GM12878 (cell line): ENCODE data around the gene NISCH. TPM values are rescaled to one million over a fixed set of nuclear protein-coding genes. Genes with fewer than 3 reads are reported as not detected.

Experiments used
- ATAC-seq: fragments of 200-7000 bp; cut with Tn5 transposase; 3 replicates; pipeline ENCODE4 v1.9.1; 2020; ENCODE audit warnings: mild to moderate bottlenecking, moderate library complexity
- BruUV-seq: library from RNA; stranded (reverse); fragments of 400-500 nt; replicated peaks from 2 replicates; lab custom pipeline; 2021; lab: Mats Ljungman, UMichigan
- CTCF ChIA-PET: fragments of 300-600 bp; sonication (Branson Sonifier 250); formaldehyde crosslinking; extraction: SDS; loops from one replicate; lab custom pipeline; 2021; ENCODE audit warnings: inconsistent platforms; lab: Yijun Ruan, JAX
- POLR2A ChIA-PET: fragments of 350-600 bp; formaldehyde crosslinking; extraction: SDS; loops from one replicate; lab custom pipeline; 2021; ENCODE audit warnings: inconsistent platforms; lab: Charles Lee
- RAD21 ChIA-PET: fragments of 300-600 bp; sonication (Branson Sonifier 250); formaldehyde crosslinking; loops from one replicate; lab custom pipeline; 2023; ENCODE audit warnings: antibody characterized with exemption; ENCODE audit not compliant: unreplicated experiment; lab: Charles Lee
- SMC1A ChIA-PET: fragments of 300-600 bp; sonication (Branson Sonifier 250); formaldehyde crosslinking; loops from one replicate; lab custom pipeline; 2023; ENCODE audit not compliant: unreplicated experiment, uncharacterized antibody; lab: Charles Lee
- DNase-seq: peaks from one replicate; pipeline ENCODE4 v3.0.0-alpha.2; 2011; ENCODE audit warnings: low read depth, low spot score
- FAIRE-seq: peaks from 3 replicates; lab custom pipeline; 2011; peaks lifted over from hg19 to GRCh38; lab: Jason Lieb, UNC
- H2AFZ ChIP-seq: 2 replicates; pipeline ENCODE4 v1.6.0; 2011; ENCODE audit warnings: low read depth, low read length, control low read depth; ENCODE audit not compliant: control insufficient read depth
- H3K27ac ChIP-seq: 2 replicates; pipeline ENCODE4 v1.5.1; 2011; ENCODE audit warnings: control low read depth; ENCODE audit not compliant: control insufficient read depth, insufficient read depth
- H3K27me3 ChIP-seq, 2 experiments: replicated peaks in 1 of 2; 2 replicates each; pipeline versions ENCODE4 v1.6.0 to v1.6.1; 2011; ENCODE audit warnings: low read length in 1 of 2; ENCODE audit not compliant: control insufficient read depth in 2 of 2, insufficient read depth in 2 of 2
- H3K36me3 ChIP-seq, 2 experiments: 2 replicates each; pipeline ENCODE4 v1.5.1; 2011; ENCODE audit warnings: low read length in 1 of 2; ENCODE audit not compliant: control insufficient read depth in 2 of 2, insufficient read depth in 2 of 2
- H3K4me1 ChIP-seq: 2 replicates; pipeline ENCODE4 v1.6.1; 2011; ENCODE audit warnings: mild to moderate bottlenecking, low read length, moderate library complexity, mixed read lengths; ENCODE audit not compliant: control insufficient read depth, insufficient read depth
- H3K4me2 ChIP-seq: 2 replicates; pipeline ENCODE4 v1.6.0; 2011; ENCODE audit warnings: control low read depth; ENCODE audit not compliant: control insufficient read depth, insufficient read depth
- H3K4me3 ChIP-seq: fragments of 200-600 bp; sonication (generic); 2 replicates; pipeline ENCODE4 v1.5.1; 2016
- H3K79me2 ChIP-seq: 2 replicates; pipeline ENCODE4 v1.6.0; 2011; ENCODE audit warnings: low read length; ENCODE audit not compliant: control insufficient read depth, insufficient read depth
- H3K9ac ChIP-seq: 2 replicates; pipeline ENCODE4 v1.8.0; 2011; ENCODE audit warnings: low read length, control low read depth, mixed read lengths; ENCODE audit not compliant: control insufficient read depth, insufficient read depth
- H3K9me3 ChIP-seq: replicated peaks from 3 replicates; pipeline ENCODE4 v1.5.1; 2011; ENCODE audit warnings: mild to moderate bottlenecking, low read length; ENCODE audit not compliant: control insufficient read depth, insufficient read depth
- H4K20me1 ChIP-seq: 2 replicates; pipeline ENCODE4 v1.6.0; 2011; ENCODE audit not compliant: control insufficient read depth, insufficient read depth
- ATF7 ChIP-seq: fragments of 450-650 bp; IDR thresholded peaks from 2 replicates; pipeline ENCODE4 v1.6.1; 2016; ENCODE audit warnings: low read depth, mild to moderate bottlenecking
- CBX3 ChIP-seq: fragments of 200-600 bp; sonication (generic); IDR thresholded peaks from 2 replicates; pipeline ENCODE4 v1.6.1; 2016; ENCODE audit warnings: low read depth, borderline replicate concordance
- CHD4 ChIP-seq: fragments of 200-600 bp; sonication (generic); IDR thresholded peaks from 2 replicates; pipeline ENCODE4 v1.6.1; 2016; ENCODE audit warnings: mild to moderate bottlenecking
- ESRRA ChIP-seq: IDR thresholded peaks from 2 replicates; pipeline ENCODE4 v1.6.1; 2012; ENCODE audit warnings: mild to moderate bottlenecking, low read length, improper control_type of control experiment
- HDAC2 ChIP-seq: fragments of 200-600 bp; sonication (generic); IDR thresholded peaks from 2 replicates; pipeline ENCODE4 v1.6.1; 2017
- JUND ChIP-seq: IDR thresholded peaks from 2 replicates; pipeline ENCODE4 v1.6.1; 2012; ENCODE audit warnings: low read depth, mild to moderate bottlenecking, low read length, improper control_type of control experiment, moderate library complexity
- PAX5 ChIP-seq: IDR thresholded peaks from 2 replicates; pipeline ENCODE4 v1.6.1; 2011; ENCODE audit warnings: low read depth, low read length, borderline replicate concordance
- PRDM15 ChIP-seq: fragments of 450-650 bp; formaldehyde crosslinking; IDR thresholded peaks from 2 replicates; pipeline ENCODE4 v1.4.0; 2020; ENCODE audit warnings: mild to moderate bottlenecking, moderate library complexity
- STAT1 ChIP-seq: fragments of 450-650 bp; conservative IDR thresholded peaks from 2 replicates; pipeline ENCODE4 v1.6.1; 2014; ENCODE audit warnings: antibody characterized with exemption, mild to moderate bottlenecking
- ZBTB4 ChIP-seq: fragments of 450-650 bp; formaldehyde crosslinking; IDR thresholded peaks from 2 replicates; pipeline ENCODE4 v1.4.0; 2022; ENCODE audit warnings: mild to moderate bottlenecking, moderate library complexity
- WGBS: methylation state at CpG from one replicate; pipeline ENCODE4 v1.1.6; 2016; ENCODE audit warnings: low lambda C conversion rate; ENCODE audit not compliant: insufficient replicate concordance, insufficient coverage; ENCODE audit errors: missing lambda C conversion rate; 5-methylcytosine and 5-hydroxymethylcytosine counted together
- in situ Hi-C: fragments of 300-500 bp; cut with MboI; formaldehyde crosslinking; loops from 9 replicates; pipeline ENCODE4 v1.14.3; 2018; ENCODE audit warnings: mixed read lengths
- intact Hi-C: fragments of 100-400 bp; cut with micrococcal nuclease; formaldehyde crosslinking; loops from one replicate; pipeline ENCODE4 v1.14.2; 2022; ENCODE audit not compliant: unreplicated experiment
- polyA plus RNA-seq, 11 experiments: library from polyadenylated mRNA; depleted of rRNA in 4 of 11; unstranded in 6 of 11; stranded (reverse) in 5 of 11; fragments of >200 nt; fragmentation: Nextera tagmentation in 4 of 11; fragmentation: Illumina TruSeq in 1 of 11; extraction: Ambion mirVana in 4 of 11; extraction: Trizol in 1 of 11; gene quantifications; 1 replicate in 1 of 11; 2 replicates in 10 of 11; pipeline versions ENCODE4 v1.2.1 to v1.2.3, GENCODE V29; 2011 to 2016; ENCODE audit warnings: inconsistent platforms in 2 of 11, missing spikeins in 2 of 11, low read depth in 1 of 11
- total RNA-seq, 4 experiments: library from RNA; depleted of rRNA in 3 of 4; stranded (reverse); fragments of >200 nt in 3 of 4; fragmentation: Illumina TruSeq in 1 of 4; extraction: Trizol in 1 of 4; gene quantifications; 2 replicates each; pipeline versions ENCODE4 v1.2.1 to v1.2.3, GENCODE V29; 2013 to 2021
- TF ChIP-seq, protein P1 (sequence below): fragments of 450-650 bp; IDR thresholded peaks from 2 replicates; pipeline ENCODE4 v1.6.1; 2014; ENCODE audit warnings: mild to moderate bottlenecking
- TF ChIP-seq, protein P2 (sequence below): IDR thresholded peaks from 2 replicates; pipeline ENCODE4 v1.6.1; 2012; ENCODE audit warnings: low read length, inconsistent platforms

NISCH gene
- total and polyA plus RNA-seq, 10 of the 15 experiments (the other 5 are each of a cell fraction or from before 2014, with no cell fraction given), result 0.76 to 52.5 (median 24.6) TPM

- TF ChIP-seq CBX3, result no peak
- TF ChIP-seq CHD4, result no peak
These were observed 1.4 kb downstream of the NISCH start (continued) for GRCh38 chr3:52456800-52457183.

DNA sequence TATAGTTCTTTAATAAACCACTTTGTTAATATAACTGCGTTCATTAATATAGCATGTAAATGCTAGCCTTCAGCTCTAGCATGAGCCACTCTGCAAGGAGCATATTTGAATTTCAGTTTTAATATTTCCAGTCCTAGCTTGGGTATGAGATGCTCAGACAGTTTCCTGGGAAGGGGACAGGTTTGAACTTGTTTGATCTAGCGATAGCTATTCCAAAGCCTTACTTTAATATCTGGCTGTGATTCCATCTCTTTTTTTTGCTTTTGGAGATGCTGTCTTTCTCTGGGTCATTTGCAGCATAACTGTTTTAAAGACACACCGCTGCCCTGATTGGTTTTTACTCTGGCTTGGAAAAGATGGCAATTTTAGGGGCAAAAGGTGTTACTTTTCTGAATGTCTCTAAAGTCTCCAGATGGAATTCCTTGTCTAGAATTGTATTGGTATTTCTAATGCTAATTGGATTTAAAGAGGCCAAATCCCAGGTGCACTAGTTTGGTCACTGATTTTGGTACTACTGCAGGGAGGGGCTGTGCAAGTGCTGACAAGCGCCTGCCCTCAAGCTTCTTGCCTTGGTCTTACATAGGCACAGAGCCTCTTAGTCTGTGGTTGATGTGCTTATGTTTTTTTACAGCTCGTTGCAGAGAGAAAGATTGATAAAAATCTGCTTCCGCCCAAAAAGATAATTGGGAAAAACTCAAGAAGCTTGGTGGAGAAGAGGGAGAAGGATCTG is 2.8 kb downstream of the NISCH start:
- no peak overlapping the region for H3K9ac ChIP-seq
- CTCF ChIA-PET, result interaction anchor here (1.0 to 5.1 kb wide), 7 partner anchors 11 to 119 kb away, joined by 3 to 34 read pairs (median 5); partner anchors contain the start of gene SEMA3G
- in situ Hi-C loops, result no loop called here
- BruUV-seq, result no TSS peak
- no peak overlapping the region for H3K4me3 ChIP-seq
- H3K27ac ChIP-seq, result 0 out of 2 replicates have a peak overlapping the region, but pooled peaks have one; percentile 20
- SMC1A ChIA-PET, result interaction anchor here (0.7 to 2.0 kb wide), 5 partner anchors 10 to 275 kb away, joined by 3 to 6 read pairs (median 3); partner anchors contain the start of gene SEMA3G
- ATAC-seq (no peak), FAIRE-seq (no peak), DNase-seq (no peak)
- no peaks in the 10 kb centered on the region for H3K9me3 ChIP-seq
- WGBS, result 81% methylated on average over 6 of the region's 6 CpGs
- no peak overlapping the region for H2AFZ ChIP-seq
- peaks cover 36% of the 10 kb centered on the region for H3K4me1 ChIP-seq
- intact Hi-C loops, result loop anchor here (5.0 to 10.0 kb wide), 2 partner anchors 79 to 227 kb away; partner anchors contain the start of genes GNL3, PBRM1 and UQCC5
- H3K27me3 ChIP-seq, result no peaks in the 10 kb centered on the region
- POLR2A ChIA-PET, result interaction anchor here (0.9 to 1.7 kb wide), 4 partner anchors 10 to 46 kb away, joined by 3 to 7 read pairs (median 4); no protein-coding TSS in a partner anchor
- RAD21 ChIA-PET, result interaction anchor here (0.7 to 1.4 kb wide), 5 partner anchors 8 to 169 kb away, joined by 3 read pairs; no protein-coding TSS in a partner anchor
- peaks cover 26% of the 10 kb centered on the region for H3K79me2 ChIP-seq
- H3K36me3 ChIP-seq, result peaks cover 0 to 17% of the 10 kb centered on the region in 2 experiments
- no peaks in the 10 kb centered on the region for H4K20me1 ChIP-seq
- peak overlapping the region; percentile 98 for H3K4me2 ChIP-seq
- no peak for TF ChIP-seq JUND
- no peak for TF ChIP-seq ZBTB4
- TF ChIP-seq STAT1, result no peak
- TF ChIP-seq HDAC2, result no peak
- TF ChIP-seq, protein P1, sequence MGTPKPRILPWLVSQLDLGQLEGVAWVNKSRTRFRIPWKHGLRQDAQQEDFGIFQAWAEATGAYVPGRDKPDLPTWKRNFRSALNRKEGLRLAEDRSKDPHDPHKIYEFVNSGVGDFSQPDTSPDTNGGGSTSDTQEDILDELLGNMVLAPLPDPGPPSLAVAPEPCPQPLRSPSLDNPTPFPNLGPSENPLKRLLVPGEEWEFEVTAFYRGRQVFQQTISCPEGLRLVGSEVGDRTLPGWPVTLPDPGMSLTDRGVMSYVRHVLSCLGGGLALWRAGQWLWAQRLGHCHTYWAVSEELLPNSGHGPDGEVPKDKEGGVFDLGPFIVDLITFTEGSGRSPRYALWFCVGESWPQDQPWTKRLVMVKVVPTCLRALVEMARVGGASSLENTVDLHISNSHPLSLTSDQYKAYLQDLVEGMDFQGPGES, result no peak
- no peak for TF ChIP-seq PRDM15 (CRISPR knock-in tag)
- TF ChIP-seq, protein P2, sequence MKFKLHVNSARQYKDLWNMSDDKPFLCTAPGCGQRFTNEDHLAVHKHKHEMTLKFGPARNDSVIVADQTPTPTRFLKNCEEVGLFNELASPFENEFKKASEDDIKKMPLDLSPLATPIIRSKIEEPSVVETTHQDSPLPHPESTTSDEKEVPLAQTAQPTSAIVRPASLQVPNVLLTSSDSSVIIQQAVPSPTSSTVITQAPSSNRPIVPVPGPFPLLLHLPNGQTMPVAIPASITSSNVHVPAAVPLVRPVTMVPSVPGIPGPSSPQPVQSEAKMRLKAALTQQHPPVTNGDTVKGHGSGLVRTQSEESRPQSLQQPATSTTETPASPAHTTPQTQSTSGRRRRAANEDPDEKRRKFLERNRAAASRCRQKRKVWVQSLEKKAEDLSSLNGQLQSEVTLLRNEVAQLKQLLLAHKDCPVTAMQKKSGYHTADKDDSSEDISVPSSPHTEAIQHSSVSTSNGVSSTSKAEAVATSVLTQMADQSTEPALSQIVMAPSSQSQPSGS, result no peak
- TF ChIP-seq ATF7, result no peak
- TF ChIP-seq ESRRA, result no peak
- TF ChIP-seq PAX5, result no peak
